Lower leg skin (tissue), 3 donors: ENCODE results near the gene ZDHHC14.

ENCODE experiments used
- POLR2A ChIP-seq, 2 donors: fragments of 450-650 bp; IDR thresholded peaks; one replicate each; pipeline ENCODE4 v1.6.1; 2016 to 2017; ENCODE audit warnings: antibody characterized with exemption in 2 of 2, mild to moderate bottlenecking in 1 of 2, moderate library complexity in 1 of 2
- TF ChIP-seq, protein P1 (sequence below), 3 donors: fragments of 450-650 bp; IDR thresholded peaks; one replicate each; pipeline ENCODE4 v1.5.1; 2016; ENCODE audit warnings: antibody characterized with exemption in 3 of 3, mild to moderate bottlenecking in 3 of 3, moderate library complexity in 2 of 3

- TF ChIP-seq, protein P1, sequence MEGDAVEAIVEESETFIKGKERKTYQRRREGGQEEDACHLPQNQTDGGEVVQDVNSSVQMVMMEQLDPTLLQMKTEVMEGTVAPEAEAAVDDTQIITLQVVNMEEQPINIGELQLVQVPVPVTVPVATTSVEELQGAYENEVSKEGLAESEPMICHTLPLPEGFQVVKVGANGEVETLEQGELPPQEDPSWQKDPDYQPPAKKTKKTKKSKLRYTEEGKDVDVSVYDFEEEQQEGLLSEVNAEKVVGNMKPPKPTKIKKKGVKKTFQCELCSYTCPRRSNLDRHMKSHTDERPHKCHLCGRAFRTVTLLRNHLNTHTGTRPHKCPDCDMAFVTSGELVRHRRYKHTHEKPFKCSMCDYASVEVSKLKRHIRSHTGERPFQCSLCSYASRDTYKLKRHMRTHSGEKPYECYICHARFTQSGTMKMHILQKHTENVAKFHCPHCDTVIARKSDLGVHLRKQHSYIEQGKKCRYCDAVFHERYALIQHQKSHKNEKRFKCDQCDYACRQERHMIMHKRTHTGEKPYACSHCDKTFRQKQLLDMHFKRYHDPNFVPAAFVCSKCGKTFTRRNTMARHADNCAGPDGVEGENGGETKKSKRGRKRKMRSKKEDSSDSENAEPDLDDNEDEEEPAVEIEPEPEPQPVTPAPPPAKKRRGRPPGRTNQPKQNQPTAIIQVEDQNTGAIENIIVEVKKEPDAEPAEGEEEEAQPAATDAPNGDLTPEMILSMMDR (IDR thresholded peaks at IDR 0.05): no peak
- no peak for TF ChIP-seq POLR2A (IDR thresholded peaks at IDR 0.05)
Observed at GRCh38 chr6:157558049-157558448, 177.1 kb downstream of the ZDHHC14 start.
